Lower leg skin (tissue), 4 donors: Measurements from ENCODE around the gene FRAS1. TPM values are rescaled to one million over a fixed set of nuclear protein-coding genes. Genes with fewer than 3 reads are reported as not detected.

Source experiments
- DNase-seq, 2 donors: peaks; one replicate each; pipeline ENCODE4 v3.0.0-alpha.2; 2019; ENCODE audit warnings: low spot score in 2 of 2
- H3K4me3 ChIP-seq: fragments of 200-600 bp; sonication (generic); 2 replicates; pipeline ENCODE4 v1.5.1; 2017; ENCODE audit warnings: mild to moderate bottlenecking, low read depth; ENCODE audit not compliant: poor library complexity, severe bottlenecking
- POLR2A ChIP-seq, 2 donors: fragments of 450-650 bp; IDR thresholded peaks; one replicate each; pipeline ENCODE4 v1.6.1; 2016 to 2017; ENCODE audit warnings: antibody characterized with exemption in 2 of 2, mild to moderate bottlenecking in 1 of 2, moderate library complexity in 1 of 2
- WGBS, 2 donors: methylation state at CpG; one replicate each; pipeline ENCODE4 v1.1.5; 2018; 5-methylcytosine and 5-hydroxymethylcytosine counted together
- intact Hi-C: fragments of 100-400 bp; cut with DNase I; formaldehyde crosslinking; loops from one replicate; pipeline ENCODE4 v1.15.0; 2023; ENCODE audit warnings: low total_unique reads
- total RNA-seq, 4 donors: library from RNA; depleted of rRNA; stranded (reverse); fragments of >200 nt; gene quantifications; one replicate each; pipeline ENCODE4 v1.1.0, GENCODE V29; 2016
- TF ChIP-seq, protein P1 (sequence below), 3 donors: fragments of 450-650 bp; IDR thresholded peaks; one replicate each; pipeline ENCODE4 v1.5.1; 2016; ENCODE audit warnings: antibody characterized with exemption in 3 of 3, mild to moderate bottlenecking in 3 of 3, moderate library complexity in 2 of 3

FRAS1 gene
- total RNA-seq, 4 donors from 2014 or later: 0.83 to 5.3 (median 3.0) TPM

GRCh38 chr4:78020677-78021076 lies 36.4 kb upstream of the FRAS1 start:
- 90 to 94% methylated on average over 4 of the region's 4 CpGs for WGBS, 2 donors
- intact Hi-C loops: no loop called here
- TF ChIP-seq, protein P1, sequence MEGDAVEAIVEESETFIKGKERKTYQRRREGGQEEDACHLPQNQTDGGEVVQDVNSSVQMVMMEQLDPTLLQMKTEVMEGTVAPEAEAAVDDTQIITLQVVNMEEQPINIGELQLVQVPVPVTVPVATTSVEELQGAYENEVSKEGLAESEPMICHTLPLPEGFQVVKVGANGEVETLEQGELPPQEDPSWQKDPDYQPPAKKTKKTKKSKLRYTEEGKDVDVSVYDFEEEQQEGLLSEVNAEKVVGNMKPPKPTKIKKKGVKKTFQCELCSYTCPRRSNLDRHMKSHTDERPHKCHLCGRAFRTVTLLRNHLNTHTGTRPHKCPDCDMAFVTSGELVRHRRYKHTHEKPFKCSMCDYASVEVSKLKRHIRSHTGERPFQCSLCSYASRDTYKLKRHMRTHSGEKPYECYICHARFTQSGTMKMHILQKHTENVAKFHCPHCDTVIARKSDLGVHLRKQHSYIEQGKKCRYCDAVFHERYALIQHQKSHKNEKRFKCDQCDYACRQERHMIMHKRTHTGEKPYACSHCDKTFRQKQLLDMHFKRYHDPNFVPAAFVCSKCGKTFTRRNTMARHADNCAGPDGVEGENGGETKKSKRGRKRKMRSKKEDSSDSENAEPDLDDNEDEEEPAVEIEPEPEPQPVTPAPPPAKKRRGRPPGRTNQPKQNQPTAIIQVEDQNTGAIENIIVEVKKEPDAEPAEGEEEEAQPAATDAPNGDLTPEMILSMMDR (IDR thresholded peaks at IDR 0.05): no peak
- TF ChIP-seq POLR2A (IDR thresholded peaks at IDR 0.05): no peak

DNA sequence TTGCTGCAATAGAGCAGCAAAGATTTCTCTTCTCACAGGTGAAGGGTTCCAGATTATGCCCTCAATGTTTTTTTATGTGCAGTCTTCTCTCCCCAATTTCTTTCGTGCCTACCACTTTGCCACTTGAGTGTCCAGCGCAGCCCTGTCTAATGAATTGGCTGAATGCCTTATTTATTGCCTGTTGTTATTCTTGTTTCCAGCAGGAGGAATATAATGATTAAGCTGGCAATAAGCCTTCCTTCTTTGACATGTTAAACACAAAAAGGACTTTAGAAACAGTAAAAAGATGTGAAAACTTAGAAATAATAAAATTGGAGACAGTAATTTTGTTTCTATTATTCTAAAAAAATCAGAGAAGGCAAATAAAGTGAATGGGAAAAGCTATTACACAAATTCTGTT lies 34.6 kb upstream of the FRAS1 start:
- no peak for DNase-seq
- H3K4me3 ChIP-seq: no peak overlapping the region
- intact Hi-C loops: no loop called here
- WGBS, 2 donors: 70 to 74% methylated on average over 2 of the region's 2 CpGs
- TF ChIP-seq, protein P1 (IDR thresholded peaks at IDR 0.05): no peak
- TF ChIP-seq POLR2A (IDR thresholded peaks at IDR 0.05): no peak

More at GRCh38 chr4:78020677-78021076, 36.4 kb upstream of the FRAS1 start:
- no peak overlapping the region for H3K4me3 ChIP-seq
- no peak for DNase-seq

- TF ChIP-seq, protein P1 (IDR thresholded peaks at IDR 0.05): no peak
- no peak for TF ChIP-seq POLR2A (IDR thresholded peaks at IDR 0.05)
- WGBS, 2 donors: 49 to 57% methylated on average over 1 of the region's 1 CpG
- no peak overlapping the region for H3K4me3 ChIP-seq
- DNase-seq: no peak
- intact Hi-C loops: no loop called here
These were observed 33.0 kb upstream of the FRAS1 start for GRCh38 chr4:78024085-78024484.

DNA sequence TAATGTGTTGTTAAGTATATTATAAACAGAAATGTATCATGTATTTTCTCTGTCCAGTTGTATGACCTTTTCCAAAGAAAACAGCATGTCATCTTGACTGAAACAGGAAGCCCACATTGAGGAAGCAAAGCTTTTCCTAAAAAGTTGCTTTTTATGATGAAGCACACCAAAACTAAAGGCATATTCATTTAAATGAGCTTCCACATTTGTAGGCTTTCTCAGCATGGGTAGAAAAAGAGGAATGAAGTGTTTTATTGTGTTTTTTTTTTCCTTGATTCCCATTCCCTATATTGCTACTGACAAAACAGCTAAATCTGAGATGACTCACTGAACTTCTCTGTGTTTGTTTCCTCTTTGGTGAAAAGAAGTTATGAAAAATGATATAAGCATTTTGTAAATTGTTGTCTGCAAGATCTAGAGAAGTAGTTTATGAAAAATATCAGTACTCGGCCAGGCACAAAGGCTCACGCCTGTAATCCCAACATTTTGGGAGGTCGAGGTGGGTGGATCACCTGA lies 32.5 kb upstream of the FRAS1 start:
- DNase-seq: no peak
- TF ChIP-seq POLR2A (IDR thresholded peaks at IDR 0.05): no peak
- TF ChIP-seq, protein P1 (IDR thresholded peaks at IDR 0.05): no peak
- 87 to 91% methylated on average over 3 of the region's 3 CpGs for WGBS, 2 donors
- H3K4me3 ChIP-seq: no peak overlapping the region
- intact Hi-C loops: no loop called here

- TF ChIP-seq POLR2A (IDR thresholded peaks at IDR 0.05): no peak
- TF ChIP-seq, protein P1 (IDR thresholded peaks at IDR 0.05): no peak
- 40 to 41% methylated on average over 5 of the region's 5 CpGs for WGBS, 2 donors
- no peak overlapping the region for H3K4me3 ChIP-seq
- no peak for DNase-seq
- intact Hi-C loops: no loop called here
These were observed 25.6 kb upstream of the FRAS1 start for GRCh38 chr4:78031417-78031950.

- H3K4me3 ChIP-seq: no peak overlapping the region
- intact Hi-C loops: no loop called here
- TF ChIP-seq, protein P1 (IDR thresholded peaks at IDR 0.05): no peak
- no peak for TF ChIP-seq POLR2A (IDR thresholded peaks at IDR 0.05)
- no peak for DNase-seq
These were observed 24.7 kb upstream of the FRAS1 start for GRCh38 chr4:78032446-78032845.
